IMR-90 (cell line): ENCODE data around the gene KRT71. TPM values are rescaled to one million over a fixed set of nuclear protein-coding genes. Genes with fewer than 3 reads are reported as not detected.

Experiments
- ATAC-seq: fragments of 200-7000 bp; cut with Tn5 transposase; 2 replicates; pipeline ENCODE4 v1.9.1; 2020; ENCODE audit warnings: low read depth, mild to moderate bottlenecking, moderate library complexity
- BruUV-seq: library from RNA; stranded (reverse); fragments of 400-500 nt; replicated peaks from 2 replicates; lab custom pipeline; 2021; lab: Mats Ljungman, UMichigan
- CTCF ChIA-PET: fragments of 300-600 bp; formaldehyde crosslinking; extraction: SDS; loops from one replicate; lab custom pipeline; 2021; ENCODE audit warnings: antibody characterized with exemption; lab: Yijun Ruan, JAX
- POLR2A ChIA-PET: fragments of 300-600 bp; sonication (Branson Sonifier 250); formaldehyde crosslinking; loops from one replicate; lab custom pipeline; 2022; ENCODE audit warnings: antibody characterized with exemption; ENCODE audit not compliant: unreplicated experiment; lab: Charles Lee
- DNase-seq: peaks from one replicate; pipeline ENCODE4 v3.0.0; 2013
- H2AFZ ChIP-seq: replicated peaks from 2 replicates; pipeline ENCODE3; 2013; ENCODE audit warnings: low read length, mild to moderate bottlenecking; ENCODE audit not compliant: poor library complexity
- H2AK5ac ChIP-seq: 2 replicates; pipeline ENCODE4 v1.6.1; 2013; ENCODE audit warnings: low read depth, low read length, inconsistent platforms
- H2AK9ac ChIP-seq: replicated peaks from 2 replicates; pipeline ENCODE3; 2013; ENCODE audit warnings: mild to moderate bottlenecking, low read depth, low read length, moderate library complexity; ENCODE audit not compliant: poor library complexity
- H2BK120ac ChIP-seq: 2 replicates; pipeline ENCODE4 v1.6.1; 2013; ENCODE audit warnings: low read depth, low read length, inconsistent platforms
- H2BK15ac ChIP-seq: 3 replicates; pipeline ENCODE4 v1.6.1; 2013; ENCODE audit warnings: low read depth, low read length, inconsistent platforms
- H2BK20ac ChIP-seq: 2 replicates; pipeline ENCODE4 v1.6.1; 2013; ENCODE audit warnings: low read depth, mild to moderate bottlenecking, inconsistent platforms, low read length, moderate library complexity
- H2BK5ac ChIP-seq: 2 replicates; pipeline ENCODE4 v1.6.1; 2013; ENCODE audit warnings: mild to moderate bottlenecking, low read depth, low read length, inconsistent platforms; ENCODE audit not compliant: poor library complexity, severe bottlenecking
- H3K14ac ChIP-seq: replicated peaks from 2 replicates; pipeline ENCODE4 v1.6.1; 2013; ENCODE audit warnings: low read depth, low read length, inconsistent platforms
- H3K18ac ChIP-seq: 2 replicates; pipeline ENCODE4 v1.6.1; 2013; ENCODE audit warnings: low read depth, low read length, control low read depth
- H3K23ac ChIP-seq: 2 replicates; pipeline ENCODE4 v1.6.1; 2013; ENCODE audit warnings: low read depth, low read length, inconsistent platforms
- H3K27ac ChIP-seq: 2 replicates; pipeline ENCODE4 v1.5.1; 2013; ENCODE audit warnings: mild to moderate bottlenecking, control low read depth, low read length; ENCODE audit not compliant: insufficient read depth
- H3K27me3 ChIP-seq: 2 replicates; pipeline ENCODE4 v1.6.1; 2013; ENCODE audit warnings: low read length; ENCODE audit not compliant: control insufficient read depth, insufficient read depth
- H3K36me3 ChIP-seq: 2 replicates; pipeline ENCODE4 v1.6.1; 2013; ENCODE audit warnings: low read length, mixed read lengths; ENCODE audit not compliant: control insufficient read depth, insufficient read depth
- H3K4ac ChIP-seq: 2 replicates; pipeline ENCODE4 v1.6.1; 2013; ENCODE audit warnings: low read depth, low read length, inconsistent platforms
- H3K4me1 ChIP-seq: 2 replicates; pipeline ENCODE4 v1.6.1; 2013; ENCODE audit warnings: low read length, mixed read lengths; ENCODE audit not compliant: control insufficient read depth, insufficient read depth
- H3K4me2 ChIP-seq: 2 replicates; pipeline ENCODE4 v1.6.1; 2013; ENCODE audit warnings: low read depth, mild to moderate bottlenecking, control low read depth, low read length, moderate library complexity
- H3K4me3 ChIP-seq: 2 replicates; pipeline ENCODE4 v1.5.1; 2013; ENCODE audit warnings: low read depth, mild to moderate bottlenecking, control low read depth, low read length, moderate library complexity; ENCODE audit not compliant: insufficient read depth
- H3K56ac ChIP-seq: 2 replicates; pipeline ENCODE4 v1.6.1; 2013; ENCODE audit warnings: low read length, inconsistent platforms; ENCODE audit not compliant: insufficient read depth; ENCODE audit errors: extremely low read depth
- H3K79me1 ChIP-seq, 2 experiments: 2 replicates each; pipeline ENCODE4 v1.6.1; 2013; ENCODE audit warnings: low read length in 2 of 2, inconsistent platforms in 1 of 2, low read depth in 1 of 2
- H3K9ac ChIP-seq: 2 replicates; pipeline ENCODE4 v1.6.1; 2013; ENCODE audit warnings: low read depth, low read length, control low read depth
- H3K9me1 ChIP-seq: 2 replicates; pipeline ENCODE4 v1.6.1; 2013; ENCODE audit warnings: low read length, inconsistent platforms; ENCODE audit not compliant: insufficient read depth
- H3K9me3 ChIP-seq: 2 replicates; pipeline ENCODE4 v1.6.1; 2013; ENCODE audit warnings: low read length; ENCODE audit not compliant: control insufficient read depth, insufficient read depth
- H4K20me1 ChIP-seq: 2 replicates; pipeline ENCODE4 v1.6.1; 2013; ENCODE audit warnings: low read length, inconsistent platforms; ENCODE audit not compliant: insufficient read depth
- H4K5ac ChIP-seq: 2 replicates; pipeline ENCODE4 v1.6.1; 2013; ENCODE audit warnings: mild to moderate bottlenecking, low read depth, low read length, control low read depth
- H4K8ac ChIP-seq, 2 experiments: 2 replicates each; pipeline ENCODE4 v1.6.1; 2013; ENCODE audit warnings: low read depth in 2 of 2, low read length in 2 of 2, control low read depth in 1 of 2, inconsistent platforms in 1 of 2
- H4K91ac ChIP-seq: 2 replicates; pipeline ENCODE4 v1.6.1; 2013; ENCODE audit warnings: low read depth, low read length, inconsistent platforms; ENCODE audit not compliant: insufficient read depth
- BHLHE40 ChIP-seq: fragments of 150-350 bp; IDR thresholded peaks from 2 replicates; pipeline ENCODE4 v1.6.1; 2016; ENCODE audit warnings: mild to moderate bottlenecking, low read depth, low read length
- CEBPB ChIP-seq: IDR thresholded peaks from 2 replicates; pipeline ENCODE4 v1.6.1; 2012; ENCODE audit warnings: low read depth, low read length, improper control_type of control experiment
- CHD1 ChIP-seq: IDR thresholded peaks from 2 replicates; pipeline ENCODE4 v1.6.1; 2012; ENCODE audit warnings: low read depth, low read length, improper control_type of control experiment
- FOS ChIP-seq: fragments of 150-350 bp; IDR thresholded peaks from 2 replicates; pipeline ENCODE4 v1.6.1; 2016; ENCODE audit warnings: low read depth, low read length
- MAFK ChIP-seq: IDR thresholded peaks from 2 replicates; pipeline ENCODE4 v1.6.1; 2012; ENCODE audit warnings: low read depth, low read length, improper control_type of control experiment
- MXI1 ChIP-seq: IDR thresholded peaks from 2 replicates; pipeline ENCODE4 v1.6.1; 2012; ENCODE audit warnings: low read depth, mild to moderate bottlenecking, low read length, moderate library complexity, borderline replicate concordance
- RAD21 ChIP-seq: IDR thresholded peaks from 2 replicates; pipeline ENCODE4 v1.6.1; 2012; ENCODE audit warnings: low read length, improper control_type of control experiment
- RFX5 ChIP-seq: IDR thresholded peaks from 2 replicates; pipeline ENCODE4 v1.8.0; 2012; ENCODE audit warnings: low read depth, mild to moderate bottlenecking, low read length, moderate library complexity
- SMC3 ChIP-seq: fragments of 150-350 bp; IDR thresholded peaks from 2 replicates; pipeline ENCODE4 v1.6.1; 2016; ENCODE audit warnings: low read depth, mild to moderate bottlenecking, antibody characterized with exemption, low read length, moderate library complexity
- WGBS, 2 experiments: methylation state at CpG; one replicate each; pipeline versions ENCODE4 v1.1.5 to v1.1.7; 2013; ENCODE audit warnings: missing lambda C conversion rate in 2 of 2; ENCODE audit not compliant: insufficient read length in 1 of 2; ENCODE audit errors: extremely low coverage in 2 of 2; 5-methylcytosine and 5-hydroxymethylcytosine counted together
- dilution Hi-C: fragments of 300-500 bp; cut with HindIII; formaldehyde crosslinking; loops from one replicate; pipeline ENCODE4 v1.14.3; 2018; ENCODE audit warnings: low sequenced_read_pairs; ENCODE audit not compliant: unreplicated experiment
- in situ Hi-C: fragments of 300-500 bp; cut with MboI; formaldehyde crosslinking; loops from 3 replicates; pipeline ENCODE4 v1.14.3; 2019; ENCODE audit warnings: low sequenced_read_pairs, inconsistent platforms, mixed read lengths
- intact Hi-C: fragments of 100-400 bp; cut with micrococcal nuclease; formaldehyde crosslinking; loops from 2 replicates; pipeline ENCODE4 v1.10.0; 2022
- polyA plus RNA-seq, 3 experiments: library from polyadenylated mRNA; depleted of rRNA; stranded (reverse); fragments of >200 nt; gene quantifications; 2 replicates each; pipeline ENCODE4 v1.2.3, GENCODE V29; 2012; ENCODE audit warnings: low replicate concordance in 1 of 3
- total RNA-seq: library from RNA; depleted of rRNA; stranded (reverse); fragments of >200 nt; gene quantifications from 2 replicates; pipeline ENCODE4 v1.2.3, GENCODE V29; 2012
- TF ChIP-seq, protein P1 (sequence below): fragments of 150-350 bp; IDR thresholded peaks from 2 replicates; pipeline ENCODE4 v1.6.1; 2017; ENCODE audit warnings: mild to moderate bottlenecking, antibody characterized with exemption, low read length, low read depth
- TF ChIP-seq, protein P2 (sequence below): conservative IDR thresholded peaks from 2 replicates; pipeline ENCODE4 v1.5.1; 2012; ENCODE audit warnings: mild to moderate bottlenecking, low read depth, low read length, improper control_type of control experiment

The KRT71 gene
- total and polyA plus RNA-seq, 2 of the 4 experiments (the other 2 are of a cell fraction), result not detected

DNA sequence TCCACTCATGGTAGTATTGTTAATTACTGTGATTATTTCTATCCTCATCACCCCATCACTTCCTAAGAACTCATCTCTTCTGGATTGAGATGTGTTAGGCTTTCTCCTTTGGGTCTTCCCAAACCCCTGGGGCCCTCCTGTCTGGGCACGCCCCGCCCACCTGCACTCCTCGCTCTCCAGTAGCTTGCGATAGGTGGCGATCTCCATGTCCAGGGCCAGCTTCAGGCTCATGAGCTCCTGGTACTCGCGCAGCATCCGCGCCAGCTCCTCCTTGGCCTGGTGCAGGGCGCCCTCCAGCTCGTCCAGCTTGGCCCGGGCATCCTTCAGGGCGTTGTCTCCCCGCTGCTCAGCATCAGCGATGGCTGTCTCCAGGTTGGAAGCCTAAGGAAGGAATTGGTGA is 6.8 kb downstream of the KRT71 start:
- Histone ChIP-seq H3K27ac (no peak overlapping the region), H3K4me1 (no peaks in the 10 kb centered on the region), H3K27me3 (peaks cover 27% of the 10 kb centered on the region), H2BK15ac (no peak overlapping the region), H3K4me2 (no peak overlapping the region), H3K9me3 (no peaks in the 10 kb centered on the region), H3K18ac (no peak overlapping the region), H2BK20ac (no peak overlapping the region), H4K8ac (no peak overlapping the region), H4K20me1 (no peaks in the 10 kb centered on the region), H3K9me1 (no peaks in the 10 kb centered on the region; the same call in 1 of the 2 replicates), H3K23ac (no peak overlapping the region), H3K4ac (no peak overlapping the region), H3K36me3 (no peaks in the 10 kb centered on the region), H3K9ac (no peak overlapping the region), H2BK120ac (no peak overlapping the region), H3K56ac (no peak overlapping the region), H3K79me1 (no peaks in the 10 kb centered on the region), H4K5ac (no peak overlapping the region), H2AFZ (no peak overlapping the region), H4K91ac (no peak overlapping the region), H2AK5ac (no peak overlapping the region), H2BK5ac (no peak overlapping the region), H3K4me3 (no peak overlapping the region), H3K14ac (no peak overlapping the region), H2AK9ac (no peak overlapping the region)
- ChIA-PET CTCF (no interaction called here), POLR2A (no interaction called here)
- no peak for ATAC-seq
- BruUV-seq, result no TSS peak
- 75% methylated on average over 9 of the region's 15 CpGs; no CpG with 5 or more reads in 1 of the 2 experiments for WGBS, 2 experiments
- intact Hi-C loops (no loop called here), dilution Hi-C loops (no loop called here), in situ Hi-C loops (no loop called here)
- TF ChIP-seq, protein P1, sequence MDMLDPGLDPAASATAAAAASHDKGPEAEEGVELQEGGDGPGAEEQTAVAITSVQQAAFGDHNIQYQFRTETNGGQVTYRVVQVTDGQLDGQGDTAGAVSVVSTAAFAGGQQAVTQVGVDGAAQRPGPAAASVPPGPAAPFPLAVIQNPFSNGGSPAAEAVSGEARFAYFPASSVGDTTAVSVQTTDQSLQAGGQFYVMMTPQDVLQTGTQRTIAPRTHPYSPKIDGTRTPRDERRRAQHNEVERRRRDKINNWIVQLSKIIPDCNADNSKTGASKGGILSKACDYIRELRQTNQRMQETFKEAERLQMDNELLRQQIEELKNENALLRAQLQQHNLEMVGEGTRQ, result no peak
- TF ChIP-seq RFX5 (no peak), MAFK (no peak), CHD1 (no peak), FOS (no peak), MXI1 (no peak), RAD21 (no peak), CEBPB (no peak), BHLHE40 (no peak), SMC3 (no peak)
- TF ChIP-seq, protein P2, sequence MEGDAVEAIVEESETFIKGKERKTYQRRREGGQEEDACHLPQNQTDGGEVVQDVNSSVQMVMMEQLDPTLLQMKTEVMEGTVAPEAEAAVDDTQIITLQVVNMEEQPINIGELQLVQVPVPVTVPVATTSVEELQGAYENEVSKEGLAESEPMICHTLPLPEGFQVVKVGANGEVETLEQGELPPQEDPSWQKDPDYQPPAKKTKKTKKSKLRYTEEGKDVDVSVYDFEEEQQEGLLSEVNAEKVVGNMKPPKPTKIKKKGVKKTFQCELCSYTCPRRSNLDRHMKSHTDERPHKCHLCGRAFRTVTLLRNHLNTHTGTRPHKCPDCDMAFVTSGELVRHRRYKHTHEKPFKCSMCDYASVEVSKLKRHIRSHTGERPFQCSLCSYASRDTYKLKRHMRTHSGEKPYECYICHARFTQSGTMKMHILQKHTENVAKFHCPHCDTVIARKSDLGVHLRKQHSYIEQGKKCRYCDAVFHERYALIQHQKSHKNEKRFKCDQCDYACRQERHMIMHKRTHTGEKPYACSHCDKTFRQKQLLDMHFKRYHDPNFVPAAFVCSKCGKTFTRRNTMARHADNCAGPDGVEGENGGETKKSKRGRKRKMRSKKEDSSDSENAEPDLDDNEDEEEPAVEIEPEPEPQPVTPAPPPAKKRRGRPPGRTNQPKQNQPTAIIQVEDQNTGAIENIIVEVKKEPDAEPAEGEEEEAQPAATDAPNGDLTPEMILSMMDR, result no peak
- DNase-seq, result no peak
